Trophoblast cell (in vitro differentiated cells and primary cell): ENCODE measurements around the gene ALKBH1.

Experiments
- DNase-seq, 2 donors: peaks; one replicate each; pipeline ENCODE4 v3.0.0-alpha.2; 2016
- H2AFZ ChIP-seq: 2 replicates; pipeline ENCODE4 v1.6.1; 2013; ENCODE audit warnings: low read length, moderate library complexity, mild to moderate bottlenecking; ENCODE audit not compliant: insufficient read depth, poor library complexity
- H2AK5ac ChIP-seq: 2 replicates; pipeline ENCODE4 v1.6.1; 2013; ENCODE audit warnings: mild to moderate bottlenecking, low read length
- H2BK120ac ChIP-seq: 2 replicates; pipeline ENCODE4 v1.6.1; 2013; ENCODE audit warnings: low read length, mild to moderate bottlenecking, moderate library complexity; ENCODE audit not compliant: insufficient read depth, poor library complexity
- H2BK12ac ChIP-seq: 2 replicates; pipeline ENCODE4 v1.6.1; 2013; ENCODE audit warnings: mild to moderate bottlenecking, low read length, moderate library complexity
- H2BK5ac ChIP-seq: 2 replicates; pipeline ENCODE4 v1.6.1; 2013; ENCODE audit warnings: low read length, low read depth, moderate library complexity, mild to moderate bottlenecking; ENCODE audit not compliant: poor library complexity
- H3K14ac ChIP-seq: 2 replicates; pipeline ENCODE4 v1.6.1; 2013; ENCODE audit warnings: mild to moderate bottlenecking, low read length
- H3K18ac ChIP-seq: 2 replicates; pipeline ENCODE4 v1.6.1; 2013; ENCODE audit warnings: mild to moderate bottlenecking, low read length
- H3K23ac ChIP-seq: 2 replicates; pipeline ENCODE4 v1.6.1; 2013; ENCODE audit warnings: low read length
- H3K27ac ChIP-seq: 2 replicates; pipeline ENCODE4 v1.5.1; 2013; ENCODE audit warnings: low read depth, mild to moderate bottlenecking, inconsistent platforms, low read length, moderate library complexity
- H3K27me3 ChIP-seq: 2 replicates; pipeline ENCODE4 v1.6.1; 2013; ENCODE audit warnings: inconsistent platforms, mild to moderate bottlenecking, low read length, moderate library complexity; ENCODE audit not compliant: insufficient read depth
- H3K36me3 ChIP-seq, 2 experiments: 1 replicate in 1 of 2; 2 replicates in 1 of 2; pipeline ENCODE4 v1.6.1; 2013; ENCODE audit warnings: low read length in 2 of 2, mild to moderate bottlenecking in 2 of 2, moderate library complexity in 1 of 2; ENCODE audit not compliant: insufficient read depth in 2 of 2, control insufficient read depth in 1 of 2
- H3K4ac ChIP-seq: 2 replicates; pipeline ENCODE4 v1.6.1; 2013; ENCODE audit warnings: low read depth, mild to moderate bottlenecking, low read length, moderate library complexity
- H3K4me1 ChIP-seq, 2 experiments: 1 replicate in 1 of 2; 2 replicates in 1 of 2; pipeline ENCODE4 v1.6.1; 2013; ENCODE audit warnings: low read length in 2 of 2, mild to moderate bottlenecking in 2 of 2, moderate library complexity in 1 of 2; ENCODE audit not compliant: insufficient read depth in 2 of 2, control insufficient read depth in 1 of 2
- H3K4me2 ChIP-seq: 2 replicates; pipeline ENCODE4 v1.6.1; 2013; ENCODE audit warnings: inconsistent platforms, mild to moderate bottlenecking, low read length, moderate library complexity
- H3K4me3 ChIP-seq: 2 replicates; pipeline ENCODE4 v1.5.1; 2013; ENCODE audit warnings: mild to moderate bottlenecking, low read depth, low read length, inconsistent platforms
- H3K79me1 ChIP-seq: one replicate; pipeline ENCODE4 v1.6.1; 2013; ENCODE audit warnings: low read length
- H3K79me2 ChIP-seq: 2 replicates; pipeline ENCODE4 v1.6.1; 2013; ENCODE audit warnings: low read length, mild to moderate bottlenecking; ENCODE audit not compliant: control insufficient read depth, insufficient read depth, poor library complexity
- H3K9ac ChIP-seq: 2 replicates; pipeline ENCODE4 v1.6.1; 2013; ENCODE audit warnings: mild to moderate bottlenecking, low read length
- H3K9me3 ChIP-seq: 2 replicates; pipeline ENCODE4 v1.6.1; 2013; ENCODE audit warnings: low read depth, mild to moderate bottlenecking, control low read depth, inconsistent platforms, low read length; ENCODE audit not compliant: insufficient read depth
- H4K12ac ChIP-seq: 2 replicates; pipeline ENCODE4 v1.6.1; 2013; ENCODE audit warnings: low read depth, mild to moderate bottlenecking, low read length, moderate library complexity
- H4K8ac ChIP-seq: 2 replicates; pipeline ENCODE4 v1.6.1; 2013; ENCODE audit warnings: low read depth, mild to moderate bottlenecking, low read length, moderate library complexity
- H4K91ac ChIP-seq: one replicate; pipeline ENCODE4 v1.6.1; 2013; ENCODE audit warnings: low read depth, mild to moderate bottlenecking, low read length, moderate library complexity
- WGBS: extraction: QIAGEN DNeasy Blood & Tissue Kit; methylation state at CpG from one replicate; pipeline ENCODE4 v1.1.7; 2013; ENCODE audit warnings: missing lambda C conversion rate; ENCODE audit not compliant: insufficient read length, insufficient coverage; ENCODE audit errors: extremely low coverage; 5-methylcytosine and 5-hydroxymethylcytosine counted together

The ALKBH1 gene

DNA sequence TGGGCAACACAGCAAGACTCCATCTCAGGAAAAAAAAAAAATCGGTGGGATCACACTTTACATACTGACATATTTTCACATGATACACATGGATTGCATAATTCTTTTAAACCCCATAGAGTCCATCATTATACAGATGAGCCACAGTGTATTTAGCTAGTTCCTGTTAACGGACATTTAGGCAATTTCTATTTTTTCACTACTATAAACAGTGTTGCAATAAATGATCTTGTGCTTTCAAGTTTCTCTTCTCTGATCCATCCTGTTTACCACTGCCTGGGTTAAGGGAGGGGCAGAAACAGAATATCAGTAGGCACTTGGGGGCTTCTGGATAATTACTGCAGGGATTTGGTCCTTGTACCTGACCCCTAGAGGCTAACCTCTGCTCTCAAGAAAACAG lies 48.0 kb downstream of the ALKBH1 start:
- Histone ChIP-seq H3K4me3 (no peak overlapping the region), H3K79me2 (no peaks in the 10 kb centered on the region), H3K9me3 (no peaks in the 10 kb centered on the region), H3K23ac (no peak overlapping the region), H3K14ac (no peak overlapping the region), H3K4me1 (no peaks in the 10 kb centered on the region), H4K91ac (no peak overlapping the region), H3K79me1 (no peaks in the 10 kb centered on the region), H3K4ac (no peak overlapping the region), H3K4me2 (no peak overlapping the region), H3K27ac (no peak overlapping the region), H2BK12ac (no peak overlapping the region), H3K36me3 (no peaks in the 10 kb centered on the region), H2BK5ac (no peak overlapping the region), H2AFZ (no peak overlapping the region), H4K8ac (no peak overlapping the region), H2AK5ac (no peak overlapping the region), H3K9ac (no peak overlapping the region), H3K27me3 (no peaks in the 10 kb centered on the region), H3K18ac (no peak overlapping the region), H2BK120ac (no peak overlapping the region), H4K12ac (no peak overlapping the region)
- WGBS, result no CpG with 5 or more reads among the region's 2 CpGs
- DNase-seq, result peak in 1 of 2 donors; percentile 34

DNA sequence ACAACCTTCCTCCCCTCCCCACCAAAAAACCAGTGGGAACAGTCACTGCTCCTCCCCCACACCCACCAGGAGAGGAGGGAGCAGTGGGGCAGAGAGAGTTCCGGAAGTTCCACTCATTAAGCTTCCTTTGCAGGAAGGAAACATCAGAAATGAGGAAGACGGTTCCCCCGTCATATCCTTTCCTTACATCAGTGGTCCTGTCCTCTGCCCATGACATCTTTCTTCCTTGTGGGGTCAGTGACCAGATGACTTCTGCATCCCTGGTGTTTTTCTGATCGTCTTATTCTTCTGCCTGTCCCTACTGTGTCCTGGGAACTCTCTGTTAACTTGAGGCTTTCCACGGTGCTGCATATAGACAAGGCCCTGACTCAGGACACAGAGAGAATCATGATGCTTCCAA lies 50.5 kb downstream of the ALKBH1 start:
- no CpG with 5 or more reads among the region's 5 CpGs for WGBS
- Histone ChIP-seq H2BK12ac (no peak overlapping the region), H2BK5ac (no peak overlapping the region), H3K9me3 (no peaks in the 10 kb centered on the region), H4K8ac (no peak overlapping the region), H3K79me1 (no peaks in the 10 kb centered on the region), H3K4me1 (no peaks in the 10 kb centered on the region), H4K91ac (no peak overlapping the region), H2AK5ac (no peak overlapping the region), H3K4me2 (no peak overlapping the region), H3K4me3 (no peak overlapping the region), H3K27ac (no peak overlapping the region), H4K12ac (no peak overlapping the region), H2BK120ac (no peak overlapping the region), H3K4ac (no peak overlapping the region), H3K36me3 (no peaks in the 10 kb centered on the region), H3K14ac (no peak overlapping the region), H3K79me2 (no peaks in the 10 kb centered on the region), H3K23ac (no peak overlapping the region), H3K9ac (no peak overlapping the region), H3K18ac (no peak overlapping the region), H3K27me3 (no peaks in the 10 kb centered on the region), H2AFZ (no peak overlapping the region)
- no peak for DNase-seq

DNA sequence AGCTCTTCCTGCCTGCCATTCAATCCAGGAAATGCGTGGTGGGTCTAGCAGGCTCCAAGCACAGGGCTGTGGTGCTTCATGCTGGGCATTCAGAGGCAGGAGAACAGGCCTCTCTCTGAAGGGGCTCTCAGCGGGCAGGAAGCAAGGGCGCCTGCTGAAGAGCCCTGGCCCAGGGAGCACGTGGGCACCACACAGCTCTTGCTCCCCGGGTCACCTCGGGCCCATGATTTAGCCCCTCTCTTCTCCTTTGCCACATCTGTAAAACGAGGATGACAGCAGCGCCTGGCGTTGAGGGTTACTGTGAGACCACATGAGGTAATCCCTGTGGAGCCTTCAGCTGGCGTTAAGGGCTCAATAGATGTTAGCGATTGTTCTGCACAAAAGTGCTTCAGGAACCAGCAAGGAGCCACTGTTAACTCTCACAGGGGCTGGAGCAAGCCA lies 53.8 kb downstream of the ALKBH1 start:
- Histone ChIP-seq H3K18ac (no peak overlapping the region), H2BK120ac (no peak overlapping the region), H2AFZ (no peak overlapping the region), H3K4me2 (no peak overlapping the region), H3K79me1 (no peaks in the 10 kb centered on the region), H3K9ac (no peak overlapping the region), H3K9me3 (no peaks in the 10 kb centered on the region), H2BK12ac (no peak overlapping the region), H3K23ac (no peak overlapping the region), H3K79me2 (no peaks in the 10 kb centered on the region), H4K8ac (no peak overlapping the region), H2BK5ac (no peak overlapping the region), H3K4me3 (no peak overlapping the region), H3K14ac (no peak overlapping the region), H3K27ac (no peak overlapping the region), H3K27me3 (no peaks in the 10 kb centered on the region), H3K36me3 (no peaks in the 10 kb centered on the region), H3K4me1 (no peaks in the 10 kb centered on the region), H4K12ac (no peak overlapping the region), H3K4ac (no peak overlapping the region), H2AK5ac (no peak overlapping the region), H4K91ac (no peak overlapping the region)
- no peak for DNase-seq
- no CpG with 5 or more reads among the region's 11 CpGs for WGBS

- no peak overlapping the region for H2AK5ac ChIP-seq
These were observed 58.5 kb downstream of the ALKBH1 start for GRCh38 chr14:77649326-77649725.

More at GRCh38 chr14:77649326-77649725, 58.5 kb downstream of the ALKBH1 start:
- H3K9ac ChIP-seq, result no peak overlapping the region
- no peak overlapping the region for H2BK120ac ChIP-seq
- no peak overlapping the region for H3K4ac ChIP-seq
- no peak overlapping the region for H4K8ac ChIP-seq
- H3K23ac ChIP-seq, result no peak overlapping the region
- H2BK5ac ChIP-seq, result no peak overlapping the region
- H3K18ac ChIP-seq, result no peak overlapping the region
- H3K36me3 ChIP-seq, result no peaks in the 10 kb centered on the region
- peak in 1 of 2 donors; percentile 84 for DNase-seq
- no peak overlapping the region for H3K27ac ChIP-seq
- no peaks in the 10 kb centered on the region for H3K4me1 ChIP-seq
- no peak overlapping the region for H3K14ac ChIP-seq
- no peak overlapping the region for H3K4me3 ChIP-seq
- H2BK12ac ChIP-seq, result no peak overlapping the region
- no peak overlapping the region for H4K91ac ChIP-seq
- no peaks in the 10 kb centered on the region for H3K79me2 ChIP-seq
- H3K27me3 ChIP-seq, result no peaks in the 10 kb centered on the region
- H3K4me2 ChIP-seq, result no peak overlapping the region
- no CpG with 5 or more reads among the region's 3 CpGs for WGBS
- H3K79me1 ChIP-seq, result no peaks in the 10 kb centered on the region
- H4K12ac ChIP-seq, result no peak overlapping the region
- H3K9me3 ChIP-seq, result no peaks in the 10 kb centered on the region
- H2AFZ ChIP-seq, result no peak overlapping the region
